CD4-positive, alpha-beta T cell treated with Interleukin-1 beta for 1 hour (primary cell): ENCODE results near the gene GUSB.
"Not testable (repeated sequence)": the region's sequence is repeated elsewhere in the genome, so short reads cannot be mapped to it uniquely, and the experiment has no call there.

Source experiments
- DNase-seq, 2 donors: peaks; one replicate each; pipeline ENCODE4 v3.0.0-alpha.2; 2020 to 2022

Gene GUSB

DNA sequence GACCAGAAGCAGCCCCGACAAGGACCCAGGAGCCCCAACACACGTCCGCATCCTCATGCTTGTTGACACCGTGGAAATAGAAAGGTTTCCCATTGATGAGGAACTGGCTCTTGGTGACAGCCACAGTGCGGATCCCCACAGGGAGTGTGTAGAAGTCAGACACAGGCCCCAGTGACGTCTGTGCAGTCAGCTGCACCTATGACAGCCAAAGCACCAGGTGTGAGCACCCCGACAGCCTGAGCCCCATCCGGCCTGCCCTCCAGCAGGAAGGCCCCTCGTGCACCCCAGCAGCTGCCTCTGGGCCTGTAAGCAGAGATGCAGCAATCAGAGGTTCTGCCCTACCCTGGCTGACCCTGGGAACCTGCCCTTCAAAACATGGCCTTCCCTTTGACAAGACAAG is 7.1 kb downstream of the GUSB start:
- no peak for DNase-seq

DNA sequence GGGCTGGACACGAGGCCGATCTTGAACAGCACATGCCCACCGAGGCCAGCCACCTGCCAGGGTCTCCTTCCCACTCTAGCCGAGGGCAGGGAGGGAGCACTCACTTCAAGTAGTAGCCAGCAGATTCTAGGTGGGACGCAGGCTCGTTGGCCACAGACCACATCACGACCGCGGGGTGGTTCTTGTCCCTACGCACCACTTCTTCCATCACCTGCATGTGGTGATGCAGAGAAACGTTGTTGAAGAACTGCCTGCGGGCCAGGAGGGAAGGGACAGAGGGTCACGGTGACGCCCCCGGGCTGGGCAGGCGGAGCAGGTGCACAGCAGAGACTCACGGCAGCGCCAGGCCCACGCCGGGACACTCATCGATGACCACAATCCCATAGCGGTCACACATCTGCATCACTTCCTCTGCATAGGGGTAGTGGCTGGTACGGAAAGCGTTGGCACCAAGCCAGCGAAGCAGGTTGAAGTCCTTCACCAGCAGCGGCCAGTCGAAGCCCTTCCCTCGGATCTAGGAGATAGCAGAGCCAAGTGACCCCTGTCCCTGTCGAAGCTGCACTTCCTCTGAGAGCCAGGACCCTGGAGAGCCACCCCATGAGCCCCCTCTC is 7.7 kb downstream of the GUSB start:
- no peak for DNase-seq

DNA sequence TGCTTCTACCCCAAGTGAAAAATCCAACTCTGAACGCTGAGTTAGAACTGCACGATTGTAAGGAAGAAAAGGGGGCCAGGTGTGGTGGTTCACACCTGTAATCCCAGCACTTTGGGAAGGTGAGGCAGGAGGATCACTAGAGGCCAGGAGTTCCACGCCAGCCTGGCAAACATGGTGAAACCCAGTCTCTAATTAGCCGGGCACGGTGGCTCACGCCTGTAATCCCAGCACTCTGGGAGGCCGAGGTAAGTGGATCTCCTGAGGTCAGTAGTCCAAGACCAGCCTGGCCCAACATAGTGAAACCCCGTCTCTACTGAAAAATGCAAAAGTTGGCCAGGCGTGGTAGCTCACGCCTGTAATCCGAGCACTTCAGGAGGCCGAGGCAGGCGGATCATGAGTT is 9.0 kb downstream of the GUSB start:
- no peak for DNase-seq

DNA sequence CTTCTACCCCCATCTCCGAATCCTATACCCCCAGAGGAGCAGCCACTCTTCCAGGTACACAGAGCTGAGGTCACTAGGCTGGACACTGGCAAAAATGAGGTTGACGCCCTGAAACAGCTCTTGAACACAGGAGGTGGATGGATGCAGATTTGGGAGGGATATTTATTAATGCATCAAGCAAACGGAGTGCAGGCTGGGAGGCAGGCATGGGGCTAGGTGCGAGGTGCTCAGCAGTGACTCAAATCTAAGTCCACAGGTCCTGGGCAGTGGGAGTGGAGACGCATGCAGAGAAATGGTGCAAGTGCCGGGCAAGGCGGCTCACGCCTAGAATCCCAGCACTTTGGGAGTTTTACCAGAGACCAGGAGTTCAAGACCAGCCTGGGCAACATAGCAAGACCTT is 11.0 kb downstream of the GUSB start:
- DNase-seq = no peak

DNA sequence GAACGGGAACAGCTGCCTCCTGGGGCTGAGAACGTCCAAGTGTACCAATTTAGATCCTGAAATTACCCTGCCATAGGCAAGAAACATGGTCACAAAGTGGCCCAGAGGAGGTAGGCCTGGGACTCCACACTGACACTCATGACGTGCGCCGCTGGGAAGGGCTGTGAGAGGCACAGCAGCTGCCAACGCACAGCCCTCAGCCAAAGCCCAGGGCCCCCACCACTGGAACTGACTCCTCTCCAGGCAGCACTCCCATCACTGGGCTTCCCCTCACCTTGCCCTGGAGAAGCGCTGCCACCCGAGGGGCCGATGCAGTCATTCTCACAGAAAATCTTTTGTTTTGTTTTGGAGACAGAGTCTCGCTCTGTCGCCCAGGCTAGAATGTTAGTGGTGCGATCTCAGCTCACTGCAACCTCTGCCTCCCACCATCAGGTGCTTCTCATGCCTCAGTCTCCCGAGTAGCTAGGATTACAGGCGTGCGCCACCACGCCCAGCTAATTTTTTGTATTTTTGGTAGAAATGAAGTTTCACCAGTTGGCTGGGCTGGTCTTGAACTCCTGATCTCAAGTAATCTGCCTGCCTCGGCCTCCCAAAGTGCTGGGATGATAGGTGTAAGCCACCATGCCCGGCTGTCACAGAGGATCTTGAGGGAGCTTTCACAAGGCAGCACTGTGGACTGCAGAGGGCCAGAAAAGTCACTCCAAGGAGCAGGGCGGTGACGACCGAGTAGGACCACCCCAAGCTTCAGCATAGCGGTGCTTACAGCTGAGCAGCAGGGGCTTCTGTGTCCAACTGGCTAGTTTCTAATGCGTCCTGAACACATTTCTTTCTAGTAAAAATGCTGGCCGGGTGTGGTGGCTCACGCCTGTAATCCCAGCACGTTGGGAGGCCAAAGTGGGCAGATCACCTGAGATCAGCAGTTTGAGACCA is 13.5 kb downstream of the GUSB start:
- DNase-seq = no peak

DNA sequence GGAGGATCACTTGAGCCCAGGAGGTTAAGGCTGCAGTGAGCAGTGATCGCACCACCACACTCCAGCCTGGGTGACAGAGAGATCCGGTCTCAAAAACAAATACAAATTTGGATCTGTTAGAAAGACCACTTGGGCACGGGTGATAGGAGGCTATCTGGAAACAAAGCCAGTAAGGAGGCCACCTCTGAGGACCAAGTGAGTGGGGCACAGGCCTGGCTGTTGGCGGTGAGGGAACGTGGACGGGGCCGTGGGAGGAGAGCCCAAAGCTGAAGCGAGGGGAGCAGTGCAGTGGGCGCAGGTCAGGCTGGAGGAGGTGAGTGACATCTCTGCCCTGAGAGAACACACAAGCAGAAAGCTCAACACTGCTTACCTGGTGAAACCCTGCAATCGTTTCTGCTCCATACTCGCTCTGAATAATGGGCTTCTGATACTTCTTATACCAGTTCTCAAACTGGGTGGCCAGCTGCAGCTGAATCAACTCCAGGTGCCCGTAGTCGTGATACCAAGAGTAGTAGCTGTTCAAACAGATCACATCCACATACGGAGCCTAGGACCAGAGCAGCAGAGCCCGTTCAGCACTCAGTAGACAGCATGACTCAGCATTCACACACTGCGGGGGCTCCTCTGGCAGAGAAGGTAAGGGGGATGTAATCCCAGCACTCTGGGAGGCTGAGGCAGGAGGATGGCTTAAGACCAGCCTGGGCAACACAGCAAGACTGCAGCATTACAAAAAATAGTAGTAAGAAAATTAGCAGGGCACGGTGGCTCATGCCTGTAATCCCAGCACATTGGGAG is 14.5 kb downstream of the GUSB start:
- DNase-seq = no peak

DNA sequence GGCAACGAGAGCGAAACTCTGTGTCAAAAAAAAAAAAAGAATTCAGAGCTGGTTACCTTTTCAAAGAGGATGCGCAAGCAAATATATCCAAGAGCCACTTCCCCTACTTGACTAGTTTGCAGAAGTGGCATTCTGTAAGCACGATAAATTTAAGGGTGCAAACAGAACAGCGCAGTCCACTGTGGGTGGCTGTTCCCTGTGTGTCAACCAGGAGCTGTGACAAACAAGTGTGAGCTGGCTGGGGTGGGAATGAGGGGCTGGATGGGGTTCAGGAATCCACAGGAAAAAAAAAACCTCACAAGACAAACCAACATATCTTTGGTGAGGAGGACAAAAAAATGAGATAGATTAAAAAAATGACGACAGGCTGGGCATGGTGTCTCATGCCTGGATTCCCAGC is 15.9 kb downstream of the GUSB start:
- no peak for DNase-seq

DNA sequence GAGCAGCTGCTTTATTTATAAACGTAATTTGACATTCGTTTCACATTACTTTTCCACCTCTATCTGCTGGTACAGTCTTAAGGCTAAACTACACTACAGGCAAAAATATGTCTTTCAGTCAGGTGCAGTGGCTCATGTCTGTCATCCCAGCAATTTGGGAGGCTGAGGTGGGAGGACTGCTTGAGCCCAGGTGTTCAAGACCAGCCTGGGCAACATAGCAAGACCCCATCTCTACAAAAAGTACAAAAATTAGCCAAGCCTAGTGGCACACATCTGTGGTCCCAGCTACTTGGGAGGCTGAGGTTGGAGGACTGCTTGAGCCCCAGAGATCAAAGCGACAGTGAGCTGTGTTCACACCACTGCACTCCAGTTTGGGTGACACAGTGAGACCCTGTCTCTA is 17.3 kb downstream of the GUSB start:
- DNase-seq = not testable (repeated sequence)

DNA sequence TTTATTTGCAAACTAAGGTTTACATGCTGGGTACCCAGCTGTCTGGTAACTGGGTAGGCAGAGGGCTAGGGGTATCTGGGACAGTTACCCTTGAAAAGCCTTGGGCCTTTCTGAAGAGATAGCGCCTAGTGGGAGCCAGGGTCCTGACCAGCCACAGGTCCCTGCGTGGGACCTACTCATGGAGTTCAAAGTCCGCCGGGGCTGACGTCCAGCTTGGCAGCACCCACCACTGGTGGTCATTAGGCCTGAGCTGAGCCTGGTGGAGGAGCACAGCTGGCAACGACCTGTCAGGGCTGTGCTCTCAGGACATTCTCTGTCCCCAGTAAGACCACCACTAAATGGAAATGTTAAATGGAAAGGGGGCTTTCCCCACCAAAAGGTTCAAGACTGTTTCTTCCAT is 20.0 kb downstream of the GUSB start:
- DNase-seq = no peak

DNA sequence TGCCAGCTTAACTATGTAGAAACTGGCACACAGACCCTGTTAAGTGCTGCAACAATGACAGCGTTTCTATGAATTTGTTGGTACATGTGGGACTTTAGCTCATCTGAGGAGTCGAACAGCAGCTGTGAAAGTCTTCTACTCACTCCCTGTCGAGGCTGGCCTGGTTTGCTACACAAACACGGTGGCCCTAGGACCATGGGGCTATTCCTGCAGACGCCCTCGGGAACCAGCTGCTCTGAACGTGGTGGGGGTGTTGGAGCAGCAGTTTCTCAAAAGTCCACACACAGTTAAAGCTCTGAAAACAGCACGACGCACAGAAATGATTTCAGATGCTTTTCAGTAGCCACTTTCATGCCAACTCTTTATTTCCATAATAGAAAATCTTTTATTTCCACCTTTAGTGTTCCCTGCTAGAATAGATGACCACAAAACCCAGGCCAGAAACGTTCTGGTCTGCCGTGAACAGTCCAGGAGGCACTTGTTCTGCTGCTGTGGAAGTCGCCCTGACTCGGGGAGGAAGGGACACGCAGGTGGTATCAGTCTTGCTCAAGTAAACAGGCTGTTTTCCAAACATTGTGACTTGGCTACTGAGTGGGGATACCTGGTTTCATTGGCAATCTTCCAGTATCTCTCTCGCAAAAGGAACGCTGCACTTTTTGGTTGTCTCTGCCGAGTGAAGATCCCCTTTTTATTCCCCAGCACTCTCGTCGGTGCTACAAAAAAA is 21.5 kb downstream of the GUSB start:
- DNase-seq = no peak

DNA sequence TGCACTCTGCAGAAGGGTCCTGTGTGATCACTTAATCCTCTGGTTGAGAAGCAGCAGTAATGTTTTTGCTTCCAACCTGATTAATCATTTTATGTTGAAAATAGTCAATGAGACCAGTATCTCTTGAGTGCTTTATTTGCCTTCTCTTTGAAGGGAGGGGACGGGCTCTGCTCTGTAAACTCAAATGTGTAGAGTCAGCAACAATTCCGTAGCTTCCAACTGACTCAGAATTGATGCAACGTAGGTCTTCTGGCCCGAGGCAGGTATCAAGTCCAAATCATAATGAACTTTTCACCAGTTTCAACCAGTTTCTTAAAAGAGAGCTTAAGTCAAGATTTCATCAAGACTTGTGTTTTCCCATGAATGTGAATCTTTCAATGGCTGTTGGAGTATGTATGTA is 26.3 kb downstream of the GUSB start:
- DNase-seq = no peak

DNA sequence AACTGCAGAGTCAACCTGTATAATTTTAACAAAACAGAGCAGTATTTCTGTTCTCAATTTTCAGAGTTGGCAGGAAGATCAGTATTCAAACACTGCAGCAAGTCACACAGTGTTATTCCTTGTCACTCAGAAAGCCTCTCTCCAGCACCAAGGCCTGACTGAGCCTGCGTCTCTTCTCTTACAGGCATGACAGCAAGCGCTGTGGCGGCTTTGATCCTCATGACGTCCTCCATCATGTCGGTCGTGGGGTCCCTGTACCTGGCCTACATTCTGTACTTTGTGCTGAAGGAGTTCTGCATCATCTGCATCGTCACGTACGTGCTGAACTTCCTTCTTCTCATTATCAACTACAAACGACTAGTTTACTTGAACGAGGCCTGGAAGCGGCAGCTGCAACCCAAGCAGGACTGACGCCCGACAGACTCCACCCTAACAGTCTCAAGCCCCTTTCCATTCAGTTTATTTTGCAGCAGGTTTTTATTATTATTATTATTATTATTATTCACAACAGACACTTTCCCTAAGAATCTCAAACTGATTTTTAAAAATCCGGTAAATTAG is 28.0 kb downstream of the GUSB start:
- no peak for DNase-seq

DNA sequence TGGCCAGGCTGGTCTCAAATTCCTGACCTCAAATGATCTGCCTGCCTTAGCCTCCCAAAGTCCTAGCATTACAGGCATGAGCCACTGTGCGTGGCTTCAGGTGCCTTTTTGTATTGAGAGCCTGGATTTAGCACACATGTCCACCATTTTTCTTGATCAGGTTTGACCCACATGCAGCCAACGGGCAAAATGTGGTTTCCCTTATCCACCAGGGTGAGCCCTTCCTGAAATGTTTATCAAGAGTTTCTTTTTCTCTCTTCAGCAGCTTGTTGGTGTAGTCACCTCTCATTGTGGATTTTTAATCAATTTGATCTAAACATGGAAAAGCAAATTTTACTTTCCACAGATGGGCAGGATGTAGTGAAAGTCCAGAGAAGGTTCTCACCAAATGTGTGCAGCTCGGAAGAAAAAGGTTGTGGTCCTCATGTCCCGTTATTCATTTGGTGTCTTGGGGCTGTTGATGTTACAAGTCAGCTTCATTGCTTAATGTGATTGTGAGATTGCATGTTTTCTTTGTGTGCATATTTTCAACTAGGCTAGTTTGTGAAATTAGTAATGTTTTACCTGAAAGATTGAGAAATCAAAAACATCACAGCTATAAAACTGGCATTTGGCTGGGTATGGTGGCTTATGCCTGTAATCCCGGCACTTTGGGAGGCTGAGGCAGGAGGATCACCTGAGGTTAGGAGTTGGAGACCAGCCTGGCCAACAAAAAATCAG is 28.9 kb downstream of the GUSB start:
- DNase-seq = no peak

DNA sequence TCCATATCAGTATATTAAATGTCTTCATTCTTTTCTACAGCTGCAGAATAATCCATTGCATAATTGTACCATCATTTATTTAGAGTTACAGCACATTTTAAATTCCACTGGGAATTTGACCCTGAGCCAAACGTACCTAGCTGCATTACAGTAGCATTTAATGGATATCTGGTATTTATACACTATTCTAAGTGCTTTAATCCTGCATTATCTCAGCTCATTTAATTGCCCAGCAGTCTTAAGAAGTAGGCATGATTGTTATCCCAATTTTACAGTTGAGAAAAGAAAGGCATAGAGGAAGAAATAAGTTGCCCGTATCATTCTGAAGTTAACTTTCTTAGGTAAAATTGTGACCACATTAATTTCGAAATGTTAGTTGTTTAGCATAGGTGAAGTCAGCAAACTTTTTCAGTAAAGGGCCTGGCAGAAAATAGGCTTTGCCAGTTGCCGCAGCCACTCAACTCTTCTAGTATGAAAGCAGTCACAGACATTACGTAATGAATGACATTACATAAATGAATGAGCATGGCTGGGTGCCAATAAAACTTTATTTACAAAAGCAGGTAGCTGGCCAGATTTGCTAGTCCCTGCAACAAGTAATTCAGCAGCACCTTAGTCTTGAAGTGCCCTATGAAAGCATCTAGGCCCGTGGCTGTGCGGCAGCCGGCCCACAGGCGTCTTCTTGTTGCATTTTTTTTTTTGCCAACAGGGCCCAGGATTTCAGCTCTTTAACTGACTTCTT is 30.0 kb downstream of the GUSB start:
- no peak for DNase-seq

DNA sequence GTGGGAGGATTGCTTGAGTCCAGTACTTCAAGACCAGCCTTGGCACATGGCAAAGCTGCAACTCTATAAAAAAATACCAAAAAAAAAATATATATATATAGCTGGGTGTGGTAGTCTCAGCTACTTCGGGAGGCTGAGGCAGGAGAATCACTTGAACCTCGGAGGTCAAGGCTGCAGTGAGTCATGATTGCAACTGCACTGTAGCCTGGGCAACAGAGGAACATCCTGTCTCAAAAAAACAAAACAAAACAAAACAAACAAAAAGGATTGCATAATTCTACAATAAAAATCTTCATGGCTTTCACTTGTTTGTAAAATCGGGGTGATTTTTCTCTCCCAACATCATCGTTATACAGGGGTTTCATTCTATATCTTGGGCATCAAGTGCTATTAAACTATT is 35.1 kb downstream of the GUSB start:
- peak in 1 of 2 donors; percentile 3 for DNase-seq

DNA sequence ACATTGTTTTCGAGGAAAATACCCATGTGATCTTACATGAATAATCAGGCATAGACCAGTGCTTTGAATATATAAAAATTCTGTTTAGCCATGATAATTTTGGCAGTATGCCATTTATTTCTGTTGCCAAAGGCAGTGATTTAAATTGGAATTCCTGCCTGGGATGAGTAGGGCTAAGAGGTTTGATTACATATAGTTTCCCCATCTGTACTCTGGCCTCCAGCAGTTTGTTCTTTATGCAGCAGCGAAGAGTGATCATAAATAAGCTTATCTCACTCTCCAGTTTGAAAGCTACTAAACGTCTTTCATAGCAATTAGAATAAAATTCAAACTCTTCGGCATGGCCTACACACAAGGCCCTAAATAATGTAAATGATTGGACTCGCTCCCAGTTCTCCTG is 36.2 kb downstream of the GUSB start:
- DNase-seq = not testable (repeated sequence)

DNA sequence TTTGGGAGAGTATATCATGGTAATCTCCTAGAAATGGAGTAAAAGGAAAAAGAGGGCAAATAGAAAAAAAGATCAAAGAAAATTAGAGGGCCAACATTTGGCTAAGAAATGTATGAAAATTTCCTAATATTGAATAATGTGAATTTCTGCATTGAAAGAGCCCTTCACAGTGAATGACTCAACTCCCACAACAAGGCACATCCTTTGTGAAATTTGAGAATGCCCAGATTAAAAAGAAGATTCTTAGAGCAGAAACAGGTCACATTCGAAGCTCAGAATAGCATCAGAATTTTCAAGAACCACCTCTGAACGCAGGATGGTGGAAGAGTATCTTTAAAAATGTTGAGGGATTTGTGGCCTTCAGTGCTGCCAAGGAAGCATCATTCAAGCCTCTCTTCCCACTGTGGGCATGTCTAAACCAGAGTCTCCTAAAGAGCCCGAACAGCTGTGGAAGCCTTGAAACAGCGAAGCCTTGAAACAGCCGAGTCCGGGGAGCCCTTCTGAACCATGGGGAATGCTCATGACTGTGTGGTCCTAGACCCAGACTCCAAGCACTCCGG is 43.6 kb downstream of the GUSB start:
- DNase-seq = no peak

DNA sequence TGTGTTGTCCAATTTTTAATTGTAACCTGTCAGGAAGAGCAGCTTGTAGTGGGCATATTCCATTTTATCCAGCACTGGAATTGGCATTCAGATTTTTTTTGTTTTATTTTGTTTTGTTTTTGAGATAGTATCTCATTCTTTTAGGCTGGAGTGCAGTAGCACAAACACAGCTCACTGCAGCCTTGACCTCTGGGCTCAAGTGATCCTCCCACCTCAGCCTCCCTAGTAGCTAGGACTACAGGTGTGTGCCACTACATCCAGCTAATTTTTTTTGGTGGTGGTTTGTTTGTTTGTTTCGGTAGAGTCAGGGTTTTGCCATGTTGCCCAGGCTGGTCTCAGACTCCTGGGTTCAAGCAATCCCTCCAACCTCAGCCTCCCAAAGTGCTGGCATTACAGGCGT is 44.7 kb downstream of the GUSB start:
- DNase-seq = no peak

DNA sequence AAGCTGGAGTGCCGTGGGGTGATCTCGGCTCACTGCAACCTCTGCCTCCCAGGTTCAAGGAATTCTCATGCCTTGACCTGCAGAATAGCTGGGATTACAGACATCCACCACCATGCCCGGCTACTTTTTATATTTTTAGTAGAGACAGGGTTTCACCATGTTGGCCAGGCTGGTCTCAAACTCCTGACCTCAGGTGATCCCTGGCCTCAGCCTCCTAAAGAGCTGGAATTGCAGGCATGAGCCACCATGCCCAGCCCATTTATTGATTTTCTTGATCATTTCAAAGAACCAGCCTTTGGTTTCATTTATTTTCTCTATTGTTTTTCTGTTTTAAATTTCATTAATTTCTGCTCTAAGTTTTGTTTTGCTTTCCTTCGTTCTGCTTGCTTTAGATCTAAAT is 50.3 kb downstream of the GUSB start:
- DNase-seq = no peak

DNA sequence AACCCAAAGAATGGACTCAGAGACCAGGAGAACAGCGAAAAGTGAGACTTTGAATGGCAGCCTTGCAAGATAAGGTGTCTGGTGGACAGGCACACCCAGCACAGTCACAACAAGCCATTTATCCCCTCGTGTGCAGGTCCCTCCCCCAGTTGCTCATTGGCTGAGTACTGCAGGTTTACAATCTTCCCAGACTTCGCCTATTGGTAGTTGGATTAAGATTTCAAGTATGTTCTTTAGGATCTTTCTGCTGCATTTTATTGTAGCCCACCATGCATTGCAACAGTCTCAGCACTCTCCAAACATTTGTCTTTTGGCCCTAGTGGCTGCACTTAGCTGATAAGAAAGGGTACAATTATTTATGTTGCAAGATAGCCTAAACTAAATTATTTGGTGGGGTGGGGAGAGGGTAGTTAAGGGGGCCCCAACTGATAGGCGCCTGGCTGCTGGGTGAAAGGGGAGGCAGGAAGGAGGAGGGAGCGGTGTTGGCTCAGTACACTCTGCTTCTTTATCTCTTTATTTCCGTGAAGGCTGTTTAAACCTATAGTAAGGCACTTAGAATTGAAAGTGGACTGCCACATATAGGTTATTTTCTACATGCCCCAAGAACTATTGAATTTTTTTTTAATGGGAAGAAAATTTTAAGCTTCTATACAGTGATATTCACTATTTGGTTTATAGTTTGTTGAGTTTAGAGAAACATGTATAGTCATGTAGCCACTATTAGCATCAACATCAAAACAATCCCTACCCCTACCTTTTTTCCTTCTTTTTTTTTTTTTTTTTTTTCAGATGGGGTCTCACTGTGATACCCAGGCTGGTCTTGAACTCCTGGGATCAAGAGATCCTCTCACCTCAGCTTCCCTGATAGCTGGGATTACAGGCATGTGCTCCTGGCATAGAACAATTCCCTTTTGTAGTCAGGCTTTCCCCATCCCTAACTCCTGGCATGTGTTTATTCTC is 54.2 kb downstream of the GUSB start:
- DNase-seq = no peak
